ENCODE data around the gene TPX2. TPM values are rescaled to one million over a fixed set of nuclear protein-coding genes. Genes with fewer than 3 reads are reported as not detected.

The TPX2 gene
- total and polyA plus RNA-seq, 2 donors (not counting 1 experiment from before 2014, with no cell fraction given) = 0.30 to 0.31 TPM

- Mint-ChIP-seq H3K27me3 (no peaks in the 10 kb centered on the region), H3K27ac (no peak overlapping the region), H3K9me3 (ENCODE audit: insufficient read depth) (no peaks in the 10 kb centered on the region), H3K4me1 (peaks cover 14% of the 10 kb centered on the region), H3K4me3 (no peak overlapping the region)
- H3K4me3 ChIP-seq (ENCODE audit: control extremely low read depth in 1 of 5, extremely low read depth in 1 of 5, insufficient read depth in 1 of 5, low read depth in 2 of 5, low read length in 4 of 5) = no peak overlapping the region
- ATAC-seq (ENCODE audit: low read depth) (peak; percentile 57), DNase-seq (peak; percentile 63)
- no peaks in the 10 kb centered on the region for H4K20me1 ChIP-seq (ENCODE audit: control insufficient read depth, insufficient read depth, low read length, poor library complexity, severe bottlenecking)
- no peak for TF ChIP-seq EZH2 (IDR thresholded peaks at IDR 0.05; ENCODE audit: borderline replicate concordance, insufficient read depth, low read depth, low read length, poor library complexity, severe bottlenecking)
- TF ChIP-seq CTCF (IDR thresholded peaks at IDR 0.05) = peak; percentile 92
- H3K4me1 ChIP-seq (ENCODE audit: control insufficient read depth in 2 of 2, insufficient read depth in 2 of 2, low read length in 2 of 2) = peaks cover 8 to 13% of the 10 kb centered on the region in 2 donors
- intact Hi-C loops (cut with micrococcal nuclease) = no loop called here
- H3K79me2 ChIP-seq (ENCODE audit: control insufficient read depth, insufficient read depth, low read length) = no peaks in the 10 kb centered on the region
- ChIA-PET POLR2A (interaction anchor here (0.6 kb wide), 1 partner anchor 26 kb away, joined by 9 read pairs; no protein-coding TSS in a partner anchor), CTCF (interaction anchor here (0.5 to 1.3 kb wide), 5 partner anchors 10 to 344 kb away, joined by 3 to 4 read pairs (median 3); no protein-coding TSS in a partner anchor)
- H3K4me2 ChIP-seq (replicated peaks; ENCODE audit: low read depth, low read length, poor library complexity, severe bottlenecking) = no peak overlapping the region
- no peak overlapping the region for H3K9ac ChIP-seq (ENCODE audit: low read length)
- no peak overlapping the region for H3K27ac ChIP-seq (ENCODE audit: low read length in 2 of 2)
- H3K9me3 ChIP-seq (ENCODE audit: control extremely low read depth in 1 of 3, control insufficient read depth in 2 of 3, insufficient read depth in 1 of 3, low read length in 2 of 3) = no peaks in the 10 kb centered on the region
- peaks cover 0 to 2% (median 0%) of the 10 kb centered on the region in 4 experiments for H3K27me3 ChIP-seq (replicated peaks in 1 of 4; ENCODE audit: control extremely low read depth in 1 of 4, control insufficient read depth in 3 of 4, insufficient read depth in 4 of 4, low read length in 3 of 4)
- no peaks in the 10 kb centered on the region for H3K36me3 ChIP-seq (replicated peaks in 1 of 2; ENCODE audit: control extremely low read depth in 1 of 2, control insufficient read depth in 1 of 2, extremely low read depth in 1 of 2, insufficient read depth in 2 of 2, low read length in 1 of 2)
- H2AFZ ChIP-seq (ENCODE audit: insufficient read depth, low read depth, low read length, poor library complexity, severe bottlenecking) = no peak overlapping the region
- WGBS (ENCODE audit: insufficient coverage) = 72% methylated on average over 14 of the region's 14 CpGs
Observed at GRCh38 chr20:31833130-31833930, 94.2 kb downstream of the TPX2 start.

Data from B cell (primary cell).